Natural killer cell treated with Interleukin-12 subunit alpha and Interleukin-12 subunit beta and Interleukin-15 and Interleukin-18, amount 100 ng/mL, for 72 hours (primary cell): ENCODE measurements around the gene BTBD9. TPM values are rescaled to one million over a fixed set of nuclear protein-coding genes. Genes with fewer than 3 reads are reported as not detected.

Experiments
- ATAC-seq, 2 donors: fragments of 150-1000 bp; cut with Tn5 transposase in 1 of 2; sonication (Bioruptor Pico), chemical (Tn5 transposase) in 1 of 2; 2 replicates each; pipeline ENCODE4 v1.10.0; 2021
- DNase-seq: peaks from one replicate; pipeline ENCODE4 v3.0.0; 2022; ENCODE audit warnings: low spot score
- H3K27ac Mint-ChIP-seq, 2 donors: 1 replicate in 1 of 2; 2 replicates in 1 of 2; pipeline ENCODE4 v1.8.0; 2022; ENCODE audit warnings: mixed read lengths in 2 of 2, mild to moderate bottlenecking in 1 of 2, moderate library complexity in 1 of 2
- H3K27me3 Mint-ChIP-seq, 2 donors: 1 replicate in 1 of 2; 2 replicates in 1 of 2; pipeline ENCODE4 v1.8.0; 2022; ENCODE audit warnings: mixed read lengths in 2 of 2
- H3K36me3 Mint-ChIP-seq: one replicate; pipeline ENCODE4 v1.8.0; 2022; ENCODE audit warnings: mixed read lengths
- H3K4me1 Mint-ChIP-seq, 2 donors: 1 replicate in 1 of 2; 2 replicates in 1 of 2; pipeline ENCODE4 v1.8.0; 2022; ENCODE audit warnings: low read depth in 2 of 2, mixed read lengths in 2 of 2, mild to moderate bottlenecking in 1 of 2
- H3K4me3 Mint-ChIP-seq: one replicate; pipeline ENCODE4 v1.8.0; 2022; ENCODE audit warnings: mixed read lengths
- H3K9me3 Mint-ChIP-seq: 2 replicates; pipeline ENCODE4 v1.8.0; 2022; ENCODE audit warnings: mixed read lengths
- total RNA-seq, 2 donors: library from RNA; stranded (reverse); gene quantifications; one replicate each; pipeline ENCODE4 v1.2.3, GENCODE V29; 2022

The BTBD9 gene
- total RNA-seq, 2 donors from 2014 or later = 27.7 to 34.2 TPM

GRCh38 chr6:38337819-38338465 lies 301.8 kb downstream of the BTBD9 start:
- peaks cover 18 to 19% of the 10 kb centered on the region in 2 donors for H3K4me1 Mint-ChIP-seq
- H3K27me3 Mint-ChIP-seq = no peaks in the 10 kb centered on the region

DNA sequence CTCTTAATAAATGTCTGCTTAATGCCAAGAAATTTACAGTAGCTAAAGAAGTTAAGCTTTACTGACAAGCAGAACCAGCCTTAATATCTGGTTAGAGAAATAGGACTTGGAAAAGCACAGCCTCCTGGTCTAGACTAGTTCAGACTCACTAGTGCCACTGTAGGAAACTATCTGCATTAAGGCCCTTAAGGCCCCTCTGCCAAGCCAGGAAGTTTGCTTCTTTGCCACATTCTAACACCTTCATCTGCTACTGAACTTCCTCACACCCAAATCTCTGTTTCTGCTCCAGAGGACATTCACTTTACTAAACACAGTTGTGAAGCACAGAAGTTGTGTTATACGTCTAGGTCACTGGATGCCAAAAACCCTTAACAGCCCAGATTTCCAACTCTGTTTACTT lies 302.8 kb downstream of the BTBD9 start:
- no peak for ATAC-seq
- no peaks in the 10 kb centered on the region for H3K27me3 Mint-ChIP-seq
- H3K4me3 Mint-ChIP-seq = no peak overlapping the region

More at GRCh38 chr6:38337819-38338465, 301.8 kb downstream of the BTBD9 start:
- no peak for ATAC-seq
- peaks cover 6% of the 10 kb centered on the region for H3K9me3 Mint-ChIP-seq
- peaks cover 18% of the 10 kb centered on the region for H3K36me3 Mint-ChIP-seq
- H3K27ac Mint-ChIP-seq = peak overlapping the region in 1 of 2 donors; percentile 1
- H3K4me3 Mint-ChIP-seq = no peak overlapping the region
- DNase-seq = no peak

DNA sequence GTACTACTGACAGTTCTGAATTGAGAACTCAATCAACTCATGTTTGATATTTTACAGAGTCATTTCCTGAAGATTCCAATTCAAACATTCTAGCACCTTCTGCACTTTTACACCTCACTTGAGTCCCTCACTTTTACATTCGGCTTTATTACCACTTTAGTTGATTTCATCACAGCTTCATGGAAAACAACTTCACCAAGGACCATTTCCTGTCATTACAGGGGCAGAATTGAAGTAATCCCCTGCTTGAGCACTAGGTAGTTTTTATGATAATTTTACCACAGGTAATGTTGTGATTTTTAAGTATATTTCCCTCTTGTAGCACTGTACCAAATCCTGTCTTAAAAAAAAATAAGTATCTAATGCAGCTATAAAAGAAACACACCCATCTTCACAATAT lies 312.9 kb downstream of the BTBD9 start:
- ATAC-seq (no peak), DNase-seq (no peak)
- Mint-ChIP-seq H3K4me1 (peaks cover 0 to 11% of the 10 kb centered on the region in 2 donors), H3K4me3 (no peak overlapping the region), H3K9me3 (no peaks in the 10 kb centered on the region), H3K36me3 (no peaks in the 10 kb centered on the region), H3K27ac (no peak overlapping the region), H3K27me3 (no peaks in the 10 kb centered on the region)

More for the DNA sequence above, 302.8 kb downstream of the BTBD9 start:
- DNase-seq = no peak
- Mint-ChIP-seq H3K27ac (peak overlapping the region in 1 of 2 donors; percentile 1), H3K36me3 (peaks cover 22% of the 10 kb centered on the region), H3K4me1 (peaks cover 18 to 19% of the 10 kb centered on the region in 2 donors), H3K9me3 (peaks cover 6% of the 10 kb centered on the region)

- DNase-seq = no peak
- H3K4me3 Mint-ChIP-seq = no peak overlapping the region
- H3K36me3 Mint-ChIP-seq = no peaks in the 10 kb centered on the region
- peaks cover 6 to 11% of the 10 kb centered on the region in 2 donors for H3K4me1 Mint-ChIP-seq
- H3K27me3 Mint-ChIP-seq = no peaks in the 10 kb centered on the region
- no peaks in the 10 kb centered on the region for H3K9me3 Mint-ChIP-seq
- no peak for ATAC-seq
- H3K27ac Mint-ChIP-seq = no peak overlapping the region
Measured at GRCh38 chr6:38323216-38323615, 316.5 kb downstream of the BTBD9 start.

GRCh38 chr6:38322138-38322537 lies 317.6 kb downstream of the BTBD9 start:
- no peak for DNase-seq
- Mint-ChIP-seq H3K4me3 (no peak overlapping the region), H3K27ac (no peak overlapping the region), H3K4me1 (peaks cover 6 to 7% of the 10 kb centered on the region in 2 donors), H3K27me3 (no peaks in the 10 kb centered on the region), H3K36me3 (no peaks in the 10 kb centered on the region), H3K9me3 (no peaks in the 10 kb centered on the region)
- ATAC-seq = no peak

- peaks cover 0 to 6% of the 10 kb centered on the region in 2 donors for H3K4me1 Mint-ChIP-seq
- H3K4me3 Mint-ChIP-seq = no peak overlapping the region
- no peak for ATAC-seq
- no peaks in the 10 kb centered on the region for H3K27me3 Mint-ChIP-seq
- DNase-seq = no peak
- H3K9me3 Mint-ChIP-seq = no peaks in the 10 kb centered on the region
- H3K36me3 Mint-ChIP-seq = no peaks in the 10 kb centered on the region
- no peak overlapping the region for H3K27ac Mint-ChIP-seq
Measured at GRCh38 chr6:38320843-38321242, 318.9 kb downstream of the BTBD9 start.

DNA sequence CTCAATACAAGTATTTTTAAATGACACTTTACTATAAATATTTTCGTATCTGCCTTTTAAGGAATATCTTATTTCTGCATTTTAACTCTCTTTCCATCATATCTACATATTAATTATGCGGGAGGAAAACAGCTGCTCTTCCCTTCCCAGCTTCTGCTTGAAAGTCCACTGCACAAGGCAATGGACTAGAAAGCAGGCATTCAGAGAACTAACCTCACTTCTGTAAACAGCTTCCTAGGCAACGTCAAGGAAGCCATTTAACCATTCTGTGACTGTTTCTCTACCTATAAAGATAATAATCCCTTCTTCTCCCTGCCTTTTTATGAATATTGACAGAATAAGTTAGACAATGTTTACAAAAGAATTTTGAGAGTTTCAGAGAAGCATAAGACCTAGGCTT lies 319.4 kb downstream of the BTBD9 start:
- no peaks in the 10 kb centered on the region for H3K27me3 Mint-ChIP-seq
- H3K36me3 Mint-ChIP-seq = no peaks in the 10 kb centered on the region
- ATAC-seq (no peak), DNase-seq (no peak)
- peaks cover 0 to 6% of the 10 kb centered on the region in 2 donors for H3K4me1 Mint-ChIP-seq
- H3K27ac Mint-ChIP-seq = no peak overlapping the region
- no peaks in the 10 kb centered on the region for H3K9me3 Mint-ChIP-seq
- H3K4me3 Mint-ChIP-seq = no peak overlapping the region

DNA sequence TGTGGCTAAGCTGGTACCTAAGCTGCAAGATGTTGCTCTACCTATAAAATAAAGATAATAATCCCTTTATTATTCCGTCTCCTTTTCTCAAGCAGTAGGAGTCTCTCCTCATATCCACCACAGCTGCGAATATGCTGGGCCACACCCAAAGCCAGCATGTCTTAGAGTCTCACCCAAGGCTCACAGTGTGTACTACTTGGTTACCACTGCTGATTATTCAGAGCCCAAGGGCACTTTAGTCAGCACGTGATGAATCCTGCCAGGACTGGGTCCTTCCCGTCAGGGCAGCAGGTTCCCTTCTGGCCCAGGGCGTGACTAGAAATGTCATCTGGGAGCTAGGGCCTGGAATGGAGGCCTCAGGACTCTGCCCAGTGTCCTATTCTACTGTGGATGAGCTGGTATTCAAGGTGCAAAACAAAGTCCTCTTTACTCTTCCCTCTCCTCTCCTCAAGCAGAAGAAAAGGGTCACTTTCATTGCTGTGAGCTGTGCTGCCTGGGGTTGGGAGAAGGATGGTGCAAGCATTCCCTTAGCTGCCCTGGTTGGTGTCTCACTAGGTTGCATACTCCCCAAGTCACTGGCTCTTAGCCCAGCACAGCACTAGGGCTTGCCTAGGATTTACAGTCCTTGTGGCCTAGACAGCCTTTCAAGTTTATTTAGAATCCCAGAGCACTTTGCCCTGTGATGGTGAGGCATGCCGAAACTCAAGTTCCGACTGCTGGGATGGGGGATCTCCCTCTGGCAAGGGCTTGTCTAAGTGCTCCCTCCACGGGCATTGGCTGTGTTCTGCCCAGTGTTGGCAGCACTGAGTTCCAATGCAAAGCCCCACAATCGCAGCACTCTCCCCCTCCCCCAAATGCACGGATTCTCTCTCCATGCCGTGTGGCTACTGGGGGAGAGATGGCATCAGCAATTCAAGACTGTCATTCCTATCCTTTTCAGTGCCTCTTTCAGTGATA lies 320.2 kb downstream of the BTBD9 start:
- no peak for DNase-seq
- Mint-ChIP-seq H3K4me3 (no peak overlapping the region), H3K36me3 (no peaks in the 10 kb centered on the region), H3K27me3 (no peaks in the 10 kb centered on the region), H3K27ac (no peak overlapping the region), H3K4me1 (peaks cover 0 to 6% of the 10 kb centered on the region in 2 donors), H3K9me3 (no peaks in the 10 kb centered on the region)
- no peak for ATAC-seq

DNA sequence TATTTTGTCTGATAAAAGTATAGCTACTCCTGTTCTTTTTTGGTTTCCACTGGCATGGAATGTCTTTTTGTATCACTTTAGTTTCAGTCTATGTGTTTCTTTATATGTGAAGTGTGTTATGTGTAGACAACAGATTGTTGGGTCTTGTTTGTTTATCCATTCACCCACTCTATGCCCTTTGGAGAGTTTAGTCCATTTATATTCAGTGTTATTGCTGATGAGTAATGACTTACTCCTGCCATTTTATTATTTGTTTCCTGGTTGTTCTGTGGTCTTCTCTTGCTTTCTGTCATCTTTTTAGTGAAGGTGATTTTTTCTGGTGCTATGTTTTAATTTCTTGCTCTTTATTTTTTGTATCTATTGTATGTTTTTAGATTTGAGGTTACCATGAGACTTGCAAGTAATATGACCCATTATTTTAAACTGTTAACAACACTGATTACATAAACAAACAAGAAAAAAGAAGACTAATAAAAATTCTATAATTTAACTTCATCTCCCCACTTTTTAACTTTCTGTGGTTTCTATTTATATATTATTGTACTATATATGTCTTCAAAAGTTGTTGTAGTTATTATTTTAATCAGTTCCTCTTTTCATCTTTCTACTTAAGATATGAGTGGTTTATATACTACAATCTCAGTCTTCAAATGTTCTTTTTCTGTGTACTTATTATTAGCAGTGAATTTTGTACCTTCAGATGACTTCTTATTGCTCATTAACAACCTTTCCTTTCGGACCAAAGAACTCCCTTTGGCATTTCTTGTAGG lies 323.4 kb downstream of the BTBD9 start:
- no peaks in the 10 kb centered on the region for H3K36me3 Mint-ChIP-seq
- H3K27me3 Mint-ChIP-seq = no peaks in the 10 kb centered on the region
- H3K9me3 Mint-ChIP-seq = no peaks in the 10 kb centered on the region
- H3K4me1 Mint-ChIP-seq = peaks cover 0 to 5% of the 10 kb centered on the region in 2 donors
- no peak for DNase-seq
- no peak overlapping the region for H3K27ac Mint-ChIP-seq
- no peak for ATAC-seq
- no peak overlapping the region for H3K4me3 Mint-ChIP-seq

GRCh38 chr6:38311201-38311600 lies 328.5 kb downstream of the BTBD9 start:
- H3K36me3 Mint-ChIP-seq = no peaks in the 10 kb centered on the region
- DNase-seq (no peak), ATAC-seq (no peak)
- no peak overlapping the region for H3K4me3 Mint-ChIP-seq
- H3K9me3 Mint-ChIP-seq = no peaks in the 10 kb centered on the region
- H3K27ac Mint-ChIP-seq = no peak overlapping the region
- no peaks in the 10 kb centered on the region for H3K27me3 Mint-ChIP-seq
- H3K4me1 Mint-ChIP-seq = peaks cover 7 to 15% of the 10 kb centered on the region in 2 donors

- no peak for ATAC-seq
- no peak for DNase-seq
- no peak overlapping the region for H3K27ac Mint-ChIP-seq
- no peaks in the 10 kb centered on the region for H3K27me3 Mint-ChIP-seq
- H3K4me3 Mint-ChIP-seq = no peak overlapping the region
- H3K4me1 Mint-ChIP-seq = peaks cover 10 to 18% of the 10 kb centered on the region in 2 donors
- H3K36me3 Mint-ChIP-seq = no peaks in the 10 kb centered on the region
- no peaks in the 10 kb centered on the region for H3K9me3 Mint-ChIP-seq
Measured at GRCh38 chr6:38310061-38310460, 329.7 kb downstream of the BTBD9 start.

GRCh38 chr6:38307740-38308139 lies 332.0 kb downstream of the BTBD9 start:
- Mint-ChIP-seq H3K4me3 (no peak overlapping the region), H3K36me3 (no peaks in the 10 kb centered on the region), H3K27me3 (no peaks in the 10 kb centered on the region), H3K27ac (peak overlapping the region; percentile 5 to 24), H3K4me1 (peaks cover 10 to 18% of the 10 kb centered on the region in 2 donors), H3K9me3 (no peaks in the 10 kb centered on the region)
- DNase-seq (no peak), ATAC-seq (no peak)

DNA sequence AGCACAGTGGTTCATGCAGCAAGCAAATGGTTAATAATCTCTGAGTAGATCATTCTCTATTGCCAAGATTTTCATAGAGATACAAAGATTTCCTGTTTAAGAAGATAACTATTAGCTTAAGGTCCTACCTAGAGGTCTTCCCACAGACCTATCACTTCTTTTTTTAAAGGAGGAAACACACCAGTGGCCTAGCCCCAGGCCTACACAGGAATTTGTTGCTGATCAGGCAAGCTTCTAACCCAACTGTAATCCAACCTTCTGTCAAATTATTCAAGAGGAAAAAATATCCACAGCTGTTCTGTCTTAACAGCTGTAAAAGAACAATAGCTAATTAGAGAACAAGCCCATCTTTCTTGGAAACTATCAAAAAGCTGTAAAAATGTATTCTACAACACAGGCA lies 332.8 kb downstream of the BTBD9 start:
- no peak overlapping the region for H3K4me3 Mint-ChIP-seq
- H3K27ac Mint-ChIP-seq = peak overlapping the region in 1 of 2 donors; percentile 24
- peaks cover 13 to 23% of the 10 kb centered on the region in 2 donors for H3K4me1 Mint-ChIP-seq
- H3K36me3 Mint-ChIP-seq = peaks cover 2% of the 10 kb centered on the region
- ATAC-seq (no peak), DNase-seq (no peak)
- no peaks in the 10 kb centered on the region for H3K9me3 Mint-ChIP-seq
- no peaks in the 10 kb centered on the region for H3K27me3 Mint-ChIP-seq
